WTC11 (cell line): ENCODE data around the gene CAB39L. TPM values are rescaled to one million over a fixed set of nuclear protein-coding genes. Genes with fewer than 3 reads are reported as not detected.

Source experiments
- ATAC-seq: fragments of 200-7000 bp; cut with Tn5 transposase; 2 replicates; pipeline ENCODE4 v1.10.0; 2021; ENCODE audit warnings: mild to moderate bottlenecking, moderate library complexity
- CTCF ChIA-PET: fragments of 300-600 bp; sonication (Branson Sonifier 250); formaldehyde crosslinking; loops from one replicate; lab custom pipeline; 2021; ENCODE audit warnings: antibody characterized with exemption; lab: Charles Lee
- POLR2A ChIA-PET: fragments of 350-600 bp; sonication (Branson Sonifier 250); formaldehyde crosslinking; loops from one replicate; lab custom pipeline; 2021; ENCODE audit warnings: antibody characterized with exemption; lab: Charles Lee
- DNase-seq: peaks from one replicate; pipeline ENCODE4 v3.0.0; 2021; ENCODE audit warnings: low spot score
- H3K27ac Mint-ChIP-seq: 2 replicates; pipeline ENCODE4 v1.8.0; 2021; ENCODE audit warnings: mixed read lengths
- H3K27me3 Mint-ChIP-seq: 2 replicates; pipeline ENCODE4 v1.8.0; 2021; ENCODE audit warnings: low read depth, mild to moderate bottlenecking, moderate library complexity, mixed read lengths
- H3K36me3 Mint-ChIP-seq: 2 replicates; pipeline ENCODE4 v1.8.0; 2021; ENCODE audit warnings: mixed read lengths
- H3K4me1 Mint-ChIP-seq: 2 replicates; pipeline ENCODE4 v1.8.0; 2022; ENCODE audit warnings: mixed read lengths
- H3K4me3 Mint-ChIP-seq: 2 replicates; pipeline ENCODE4 v1.8.0; 2021; ENCODE audit warnings: mild to moderate bottlenecking, moderate library complexity, mixed read lengths
- H3K9me3 Mint-ChIP-seq: 2 replicates; pipeline ENCODE4 v1.8.0; 2021; ENCODE audit warnings: mixed read lengths
- CREM ChIP-seq: sonication (generic); formaldehyde crosslinking; IDR thresholded peaks from 2 replicates; pipeline ENCODE4 v1.8.1; 2022; ENCODE audit warnings: mild to moderate bottlenecking, missing genetic modification reagents, moderate library complexity
- FOXK1 ChIP-seq: sonication (generic); formaldehyde crosslinking; IDR thresholded peaks from 2 replicates; pipeline ENCODE4 v1.8.0; 2022; ENCODE audit warnings: mild to moderate bottlenecking, moderate library complexity, missing genetic modification reagents
- GRHL2 ChIP-seq: fragments of 250-450 bp; sonication (Bioruptor Pico); IDR thresholded peaks from 2 replicates; pipeline ENCODE4 v1.8.0; 2022; ENCODE audit warnings: mild to moderate bottlenecking, moderate library complexity; ENCODE audit not compliant: insufficient replicate concordance, severe bottlenecking
- JUN ChIP-seq: sonication (generic); formaldehyde crosslinking; IDR thresholded peaks from 2 replicates; pipeline ENCODE4 v1.8.0; 2023; ENCODE audit warnings: mild to moderate bottlenecking, missing genetic modification reagents
- OVOL2 ChIP-seq: fragments of 250-450 bp; sonication (Bioruptor Pico); IDR thresholded peaks from 2 replicates; pipeline ENCODE4 v1.9.0; 2021; ENCODE audit warnings: mild to moderate bottlenecking, borderline replicate concordance
- PRRX2 ChIP-seq: fragments of 250-450 bp; sonication (Bioruptor Pico); IDR thresholded peaks from 2 replicates; pipeline ENCODE4 v1.8.0; 2021; ENCODE audit warnings: mild to moderate bottlenecking
- RELA ChIP-seq: sonication (generic); formaldehyde crosslinking; IDR thresholded peaks from 2 replicates; pipeline ENCODE4 v1.8.1; 2022; ENCODE audit warnings: missing genetic modification reagents, mild to moderate bottlenecking, borderline replicate concordance
- TCF7 ChIP-seq: sonication (generic); formaldehyde crosslinking; IDR thresholded peaks from 2 replicates; pipeline ENCODE4 v1.8.0; 2022; ENCODE audit warnings: mild to moderate bottlenecking, low read depth, missing genetic modification reagents, moderate library complexity
- TEAD1 ChIP-seq: sonication (generic); formaldehyde crosslinking; IDR thresholded peaks from 2 replicates; pipeline ENCODE4 v1.8.0; 2022; ENCODE audit warnings: mild to moderate bottlenecking, missing genetic modification reagents
- TEAD4 ChIP-seq: sonication (generic); formaldehyde crosslinking; IDR thresholded peaks from 2 replicates; pipeline ENCODE4 v1.8.0; 2022; ENCODE audit warnings: mild to moderate bottlenecking, missing genetic modification reagents
- USF1 ChIP-seq: sonication (generic); formaldehyde crosslinking; IDR thresholded peaks from 2 replicates; pipeline ENCODE4 v1.8.0; 2022; ENCODE audit warnings: mild to moderate bottlenecking, missing genetic modification reagents
- ZMAT4 ChIP-seq: fragments of 250-450 bp; sonication (Bioruptor Pico); IDR thresholded peaks from 2 replicates; pipeline ENCODE4 v1.9.0; 2021; ENCODE audit warnings: mild to moderate bottlenecking
- ZNF121 ChIP-seq: sonication (generic); formaldehyde crosslinking; IDR thresholded peaks from 2 replicates; pipeline ENCODE4 v1.8.0; 2023; ENCODE audit warnings: missing genetic modification reagents
- ZNF232 ChIP-seq: sonication (generic); formaldehyde crosslinking; IDR thresholded peaks from 2 replicates; pipeline ENCODE4 v1.8.0; 2022; ENCODE audit warnings: mild to moderate bottlenecking, missing genetic modification reagents
- ZNF396 ChIP-seq: fragments of 250-450 bp; sonication (Bioruptor Pico); IDR thresholded peaks from 2 replicates; pipeline ENCODE4 v1.8.0; 2021; ENCODE audit warnings: mild to moderate bottlenecking, moderate library complexity, borderline replicate concordance
- ZNF423 ChIP-seq: fragments of 250-450 bp; sonication (Bioruptor Pico); IDR thresholded peaks from 2 replicates; pipeline ENCODE4 v2.1.2; 2022; ENCODE audit warnings: mild to moderate bottlenecking, moderate library complexity
- total RNA-seq: library from RNA; stranded (reverse); gene quantifications from 3 replicates; pipeline ENCODE4 v1.2.3, GENCODE V29; 2021
- TF ChIP-seq, protein P1 (sequence below): sonication (generic); formaldehyde crosslinking; IDR thresholded peaks from 2 replicates; pipeline ENCODE4 v1.8.1; 2022; ENCODE audit warnings: missing genetic modification reagents, borderline replicate concordance

The CAB39L gene
- total RNA-seq, 1 experiment from 2014 or later, result 3.3 TPM

DNA sequence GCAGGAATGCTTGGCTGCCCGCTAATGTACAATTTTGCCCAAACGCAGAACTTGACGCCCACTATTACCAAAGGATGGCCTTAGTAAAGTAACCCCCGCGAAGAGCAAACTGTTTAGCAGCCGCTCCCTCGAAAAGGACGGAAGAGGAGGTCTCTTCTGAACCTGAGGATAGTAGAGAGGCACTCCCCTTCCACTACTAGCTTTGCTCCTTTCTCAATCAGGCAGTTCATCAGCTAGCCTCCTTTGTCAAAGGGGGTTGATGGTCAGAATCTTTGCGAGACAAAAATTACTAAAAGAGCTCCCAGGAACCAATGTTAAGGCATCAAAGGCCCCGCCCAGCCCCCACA lies 534 bp downstream of the CAB39L start:
- peak overlapping the region; percentile 94 for H3K4me3 Mint-ChIP-seq
- H3K9me3 Mint-ChIP-seq, result no peaks in the 10 kb centered on the region
- no peaks in the 10 kb centered on the region for H3K27me3 Mint-ChIP-seq
- POLR2A ChIA-PET, result interaction anchor here (0.9 to 1.4 kb wide), 3 partner anchors 52 to 349 kb away, joined by 3 to 5 read pairs (median 3); partner anchors contain the start of genes KPNA3, PHF11 and RCBTB1
- no peak for DNase-seq
- no peaks in the 10 kb centered on the region for H3K36me3 Mint-ChIP-seq
- TF ChIP-seq ZNF423 (no peak), OVOL2 (no peak), ZNF396 (CRISPR knock-in tag) (no peak), PRRX2 (CRISPR knock-in tag) (no peak), JUN (CRISPR knock-in tag) (no peak)
- TF ChIP-seq, protein P1, sequence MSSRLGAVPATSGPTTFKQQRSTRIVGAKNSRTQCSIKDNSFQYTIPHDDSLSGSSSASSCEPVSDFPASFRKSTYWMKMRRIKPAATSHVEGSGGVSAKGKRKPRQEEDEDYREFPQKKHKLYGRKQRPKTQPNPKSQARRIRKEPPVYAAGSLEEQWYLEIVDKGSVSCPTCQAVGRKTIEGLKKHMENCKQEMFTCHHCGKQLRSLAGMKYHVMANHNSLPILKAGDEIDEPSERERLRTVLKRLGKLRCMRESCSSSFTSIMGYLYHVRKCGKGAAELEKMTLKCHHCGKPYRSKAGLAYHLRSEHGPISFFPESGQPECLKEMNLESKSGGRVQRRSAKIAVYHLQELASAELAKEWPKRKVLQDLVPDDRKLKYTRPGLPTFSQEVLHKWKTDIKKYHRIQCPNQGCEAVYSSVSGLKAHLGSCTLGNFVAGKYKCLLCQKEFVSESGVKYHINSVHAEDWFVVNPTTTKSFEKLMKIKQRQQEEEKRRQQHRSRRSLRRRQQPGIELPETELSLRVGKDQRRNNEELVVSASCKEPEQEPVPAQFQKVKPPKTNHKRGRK (CRISPR knock-in tag), result no peak
- H3K4me1 Mint-ChIP-seq, result peaks cover 22% of the 10 kb centered on the region
- peak overlapping the region; percentile 99 for H3K27ac Mint-ChIP-seq
- no peak; the same call in 1 of the 2 replicates for ATAC-seq
- CTCF ChIA-PET, result interaction anchor here (1.0 to 2.0 kb wide), 6 partner anchors 11 to 248 kb away, joined by 3 to 9 read pairs (median 4); partner anchors contain the start of gene EBPL

DNA sequence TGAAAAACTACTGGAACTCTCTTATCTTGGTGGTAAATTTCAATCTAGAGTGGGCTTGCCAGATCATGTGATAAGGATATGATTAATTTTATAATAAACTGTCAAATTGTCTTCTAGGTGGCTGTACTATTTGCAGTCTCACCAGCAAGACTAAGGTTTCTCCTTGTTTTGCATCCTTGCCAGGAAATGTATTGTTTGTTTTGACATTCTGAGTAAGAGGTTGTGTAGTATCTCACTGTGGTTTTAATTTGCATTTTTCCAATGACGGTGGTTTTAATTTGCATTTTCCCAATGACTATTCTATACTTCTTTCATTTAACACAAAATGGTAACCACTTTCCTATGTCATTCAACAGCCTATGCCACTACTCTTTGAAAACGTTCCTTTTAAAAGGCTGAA lies 2.0 kb downstream of the CAB39L start:
- TF ChIP-seq, protein P1 (CRISPR knock-in tag), result no peak
- TF ChIP-seq TEAD1 (CRISPR knock-in tag) (no peak), GRHL2 (CRISPR knock-in tag) (no peak), ZNF232 (no peak), FOXK1 (CRISPR knock-in tag) (no peak), TCF7 (CRISPR knock-in tag) (no peak), RELA (CRISPR knock-in tag) (no peak), USF1 (CRISPR knock-in tag) (no peak), ZMAT4 (CRISPR knock-in tag) (no peak), TEAD4 (CRISPR knock-in tag) (no peak)
- no peaks in the 10 kb centered on the region for H3K36me3 Mint-ChIP-seq
- H3K27ac Mint-ChIP-seq, result no peak overlapping the region
- ChIA-PET CTCF (interaction anchor here (1.1 kb wide), 1 partner anchor 10 kb away, joined by 4 read pairs; no protein-coding TSS in a partner anchor), POLR2A (no interaction called here)
- peak overlapping the region; percentile 94 for H3K4me3 Mint-ChIP-seq
- ATAC-seq (no peak), DNase-seq (no peak)
- H3K27me3 Mint-ChIP-seq, result no peaks in the 10 kb centered on the region; the same call in 1 of the 2 replicates
- H3K4me1 Mint-ChIP-seq, result peaks cover 22% of the 10 kb centered on the region
- H3K9me3 Mint-ChIP-seq, result no peaks in the 10 kb centered on the region

DNA sequence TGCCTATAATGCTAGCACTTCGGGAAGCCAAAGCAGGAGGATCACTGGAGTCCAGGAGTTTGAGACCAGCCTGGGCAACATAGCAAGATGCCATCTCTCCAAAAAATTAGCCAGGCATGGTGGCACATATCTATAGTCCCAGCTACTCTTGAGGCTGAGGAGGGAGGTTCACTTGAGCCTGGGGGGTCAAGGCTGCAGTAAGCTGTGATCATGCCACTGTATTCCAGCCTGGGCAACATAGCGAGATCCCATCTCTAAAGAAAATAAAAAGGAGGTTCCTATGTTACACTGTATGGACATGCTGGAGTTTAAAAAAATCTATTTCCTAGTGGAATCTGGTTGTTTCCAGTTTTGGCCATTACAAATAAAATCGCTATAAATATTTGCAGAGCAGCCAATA lies 2.6 kb downstream of the CAB39L start:
- H3K9me3 Mint-ChIP-seq, result no peaks in the 10 kb centered on the region
- TF ChIP-seq ZNF121 (CRISPR knock-in tag) (peak; percentile 80; the same call in 1 of the 2 replicates), CREM (CRISPR knock-in tag) (no peak)
- TF ChIP-seq, all 79 proteins: peak for 1
- H3K4me1 Mint-ChIP-seq, result peaks cover 22% of the 10 kb centered on the region
- H3K36me3 Mint-ChIP-seq, result no peaks in the 10 kb centered on the region
- ChIA-PET CTCF (no interaction called here), POLR2A (no interaction called here)
- no peak overlapping the region for H3K4me3 Mint-ChIP-seq
- no peaks in the 10 kb centered on the region; the same call in 1 of the 2 replicates for H3K27me3 Mint-ChIP-seq
- DNase-seq (no peak), ATAC-seq (no peak)
- no peak overlapping the region for H3K27ac Mint-ChIP-seq
